PFSK-1 (cell line): ENCODE data around the gene PPP1R12B.

Experiments used
- POLR2AphosphoS5 ChIP-seq: IDR thresholded peaks from 2 replicates; pipeline ENCODE4 v1.6.1; 2012; ENCODE audit warnings: low read depth, mild to moderate bottlenecking, control low read depth, low read length, moderate library complexity
- TF ChIP-seq, protein P1 (sequence below), 2 experiments: IDR thresholded peaks; 2 replicates each; pipeline versions ENCODE4 v1.6.1 to v1.8.0; 2011 to 2012; ENCODE audit warnings: low read depth in 2 of 2, low read length in 2 of 2, control low read depth in 1 of 2, inconsistent platforms in 1 of 2, mild to moderate bottlenecking in 1 of 2, moderate library complexity in 1 of 2; ENCODE audit not compliant: insufficient read depth in 1 of 2

DNA sequence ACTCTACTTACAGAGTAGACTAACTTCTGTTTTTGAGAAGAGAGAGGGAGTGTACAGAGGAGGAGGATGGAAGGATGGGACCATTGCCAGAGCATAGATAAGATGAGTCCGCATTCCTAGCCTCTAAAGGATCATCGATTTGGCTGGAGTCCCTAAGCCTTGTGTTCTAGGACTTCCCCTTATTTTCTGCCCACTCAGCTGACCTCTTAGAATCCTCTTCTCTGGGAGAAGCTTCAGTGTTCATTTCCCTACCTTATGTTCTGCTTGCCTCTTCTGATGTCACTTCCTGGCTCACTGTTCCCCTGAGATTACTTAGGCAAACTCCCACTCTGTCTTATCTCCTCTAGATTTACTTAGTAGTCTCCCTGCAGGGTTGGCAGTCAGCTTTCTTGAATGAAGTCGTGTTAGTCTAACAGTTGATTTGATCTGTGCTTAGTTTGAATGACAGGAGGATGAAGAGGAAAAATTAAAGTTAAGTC is 205.1 kb downstream of the PPP1R12B start:
- 0 out of 2 replicates have a peak, but pooled peaks have one; percentile 47 for TF ChIP-seq POLR2AphosphoS5
- TF ChIP-seq, protein P1, sequence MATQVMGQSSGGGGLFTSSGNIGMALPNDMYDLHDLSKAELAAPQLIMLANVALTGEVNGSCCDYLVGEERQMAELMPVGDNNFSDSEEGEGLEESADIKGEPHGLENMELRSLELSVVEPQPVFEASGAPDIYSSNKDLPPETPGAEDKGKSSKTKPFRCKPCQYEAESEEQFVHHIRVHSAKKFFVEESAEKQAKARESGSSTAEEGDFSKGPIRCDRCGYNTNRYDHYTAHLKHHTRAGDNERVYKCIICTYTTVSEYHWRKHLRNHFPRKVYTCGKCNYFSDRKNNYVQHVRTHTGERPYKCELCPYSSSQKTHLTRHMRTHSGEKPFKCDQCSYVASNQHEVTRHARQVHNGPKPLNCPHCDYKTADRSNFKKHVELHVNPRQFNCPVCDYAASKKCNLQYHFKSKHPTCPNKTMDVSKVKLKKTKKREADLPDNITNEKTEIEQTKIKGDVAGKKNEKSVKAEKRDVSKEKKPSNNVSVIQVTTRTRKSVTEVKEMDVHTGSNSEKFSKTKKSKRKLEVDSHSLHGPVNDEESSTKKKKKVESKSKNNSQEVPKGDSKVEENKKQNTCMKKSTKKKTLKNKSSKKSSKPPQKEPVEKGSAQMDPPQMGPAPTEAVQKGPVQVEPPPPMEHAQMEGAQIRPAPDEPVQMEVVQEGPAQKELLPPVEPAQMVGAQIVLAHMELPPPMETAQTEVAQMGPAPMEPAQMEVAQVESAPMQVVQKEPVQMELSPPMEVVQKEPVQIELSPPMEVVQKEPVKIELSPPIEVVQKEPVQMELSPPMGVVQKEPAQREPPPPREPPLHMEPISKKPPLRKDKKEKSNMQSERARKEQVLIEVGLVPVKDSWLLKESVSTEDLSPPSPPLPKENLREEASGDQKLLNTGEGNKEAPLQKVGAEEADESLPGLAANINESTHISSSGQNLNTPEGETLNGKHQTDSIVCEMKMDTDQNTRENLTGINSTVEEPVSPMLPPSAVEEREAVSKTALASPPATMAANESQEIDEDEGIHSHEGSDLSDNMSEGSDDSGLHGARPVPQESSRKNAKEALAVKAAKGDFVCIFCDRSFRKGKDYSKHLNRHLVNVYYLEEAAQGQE (IDR thresholded peaks at IDR 0.05; ENCODE audit: insufficient read depth in 1 of 2, low read depth in 2 of 2, low read length in 2 of 2): no peak; a peak in 1 of 4 replicates
